Right atrium auricular region (tissue), 2 donors: ENCODE measurements around the gene OR10AD1. TPM values are rescaled to one million over a fixed set of nuclear protein-coding genes. Genes with fewer than 3 reads are reported as not detected.

Experiments
- DNase-seq: peaks from one replicate; pipeline ENCODE4 v3.0.0-alpha.2; 2019; ENCODE audit warnings: low spot score
- H3K27ac ChIP-seq, 2 donors: fragments of 200-600 bp; sonication (generic); 1 replicate in 1 of 2; 2 replicates in 1 of 2; pipeline ENCODE4 v1.5.1; 2016 to 2019
- H3K27me3 ChIP-seq, 2 donors: fragments of 200-600 bp; sonication (generic); one replicate each; pipeline versions ENCODE4 v1.5.1 to v1.6.0; 2017 to 2019
- H3K36me3 ChIP-seq: fragments of 200-600 bp; sonication (generic); one replicate; pipeline ENCODE4 v1.5.1; 2016
- H3K4me1 ChIP-seq, 2 donors: fragments of 200-600 bp; sonication (generic); one replicate each; pipeline versions ENCODE4 v1.5.1 to v1.6.0; 2017 to 2019
- H3K4me3 ChIP-seq, 2 donors: fragments of 200-600 bp; sonication (generic); 1 replicate in 1 of 2; 2 replicates in 1 of 2; pipeline ENCODE4 v1.5.1; 2017 to 2019; ENCODE audit warnings: mild to moderate bottlenecking in 1 of 2, moderate library complexity in 1 of 2
- H3K9me3 ChIP-seq, 2 donors: fragments of 200-600 bp; sonication (generic); one replicate each; pipeline ENCODE4 v1.5.1; 2019
- total RNA-seq, 2 donors: library from RNA; depleted of rRNA; stranded (reverse); fragments of >200 nt; gene quantifications; one replicate each; pipeline ENCODE4 v1.1.0, GENCODE V29; 2016
- TF ChIP-seq, protein P1 (sequence below), 2 donors: fragments of 200-600 bp; sonication (generic); IDR thresholded peaks; one replicate each; pipeline ENCODE4 v1.5.1; 2019; ENCODE audit warnings: antibody characterized with exemption in 2 of 2

Gene OR10AD1
- total RNA-seq, 2 donors from 2014 or later: not detected

DNA sequence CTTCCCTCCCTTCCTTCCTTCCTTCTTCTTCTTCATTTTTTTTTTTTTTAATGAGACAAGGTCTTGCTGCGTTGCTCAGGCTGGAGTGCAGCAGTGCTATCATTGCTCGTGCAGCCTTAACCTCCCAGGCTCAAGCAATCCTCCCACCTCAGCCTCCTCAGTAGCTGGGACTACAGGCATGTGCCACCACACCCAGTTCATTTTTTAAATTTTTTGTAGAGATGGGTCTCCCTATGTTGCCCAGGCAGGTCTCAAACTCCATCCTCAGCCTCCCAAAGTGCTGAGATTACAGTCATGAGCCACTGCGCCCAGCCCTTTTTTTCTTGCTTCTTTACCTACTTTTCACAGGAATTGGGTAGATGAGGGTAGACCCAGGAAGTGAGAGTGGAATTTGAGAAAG lies 1.6 kb downstream of the OR10AD1 start:
- no peak for DNase-seq
- H3K27me3 ChIP-seq: no peaks in the 10 kb centered on the region
- TF ChIP-seq, protein P1, sequence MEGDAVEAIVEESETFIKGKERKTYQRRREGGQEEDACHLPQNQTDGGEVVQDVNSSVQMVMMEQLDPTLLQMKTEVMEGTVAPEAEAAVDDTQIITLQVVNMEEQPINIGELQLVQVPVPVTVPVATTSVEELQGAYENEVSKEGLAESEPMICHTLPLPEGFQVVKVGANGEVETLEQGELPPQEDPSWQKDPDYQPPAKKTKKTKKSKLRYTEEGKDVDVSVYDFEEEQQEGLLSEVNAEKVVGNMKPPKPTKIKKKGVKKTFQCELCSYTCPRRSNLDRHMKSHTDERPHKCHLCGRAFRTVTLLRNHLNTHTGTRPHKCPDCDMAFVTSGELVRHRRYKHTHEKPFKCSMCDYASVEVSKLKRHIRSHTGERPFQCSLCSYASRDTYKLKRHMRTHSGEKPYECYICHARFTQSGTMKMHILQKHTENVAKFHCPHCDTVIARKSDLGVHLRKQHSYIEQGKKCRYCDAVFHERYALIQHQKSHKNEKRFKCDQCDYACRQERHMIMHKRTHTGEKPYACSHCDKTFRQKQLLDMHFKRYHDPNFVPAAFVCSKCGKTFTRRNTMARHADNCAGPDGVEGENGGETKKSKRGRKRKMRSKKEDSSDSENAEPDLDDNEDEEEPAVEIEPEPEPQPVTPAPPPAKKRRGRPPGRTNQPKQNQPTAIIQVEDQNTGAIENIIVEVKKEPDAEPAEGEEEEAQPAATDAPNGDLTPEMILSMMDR (IDR thresholded peaks at IDR 0.05): no peak
- H3K36me3 ChIP-seq: no peaks in the 10 kb centered on the region
- H3K4me1 ChIP-seq: peaks cover 0 to 23% of the 10 kb centered on the region in 2 donors
- no peak overlapping the region for H3K4me3 ChIP-seq
- H3K27ac ChIP-seq: no peak overlapping the region
- peaks cover 0 to 8% of the 10 kb centered on the region in 2 donors for H3K9me3 ChIP-seq

DNA sequence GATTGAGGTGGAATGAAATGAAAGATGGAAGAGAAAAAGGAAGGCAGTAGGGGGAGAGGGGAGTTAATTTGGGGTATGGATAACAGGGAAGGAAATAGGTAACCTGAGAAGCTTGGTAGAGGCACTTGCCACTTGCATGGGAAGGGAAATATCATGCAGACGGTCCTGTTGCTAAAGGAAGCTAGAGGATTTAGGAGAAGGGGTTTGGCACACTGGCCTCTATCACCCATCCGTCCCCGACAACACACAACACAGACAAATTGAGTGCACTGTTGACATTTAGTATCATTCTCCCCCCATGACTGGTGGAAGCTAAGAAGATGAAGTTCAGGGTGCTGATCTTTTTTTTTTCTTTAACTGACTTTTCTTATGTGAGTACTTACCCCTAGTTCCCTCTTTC lies 2.0 kb downstream of the OR10AD1 start:
- H3K36me3 ChIP-seq: no peaks in the 10 kb centered on the region
- H3K27ac ChIP-seq: no peak overlapping the region
- no peak for DNase-seq
- H3K9me3 ChIP-seq: peaks cover 0 to 4% of the 10 kb centered on the region in 2 donors
- TF ChIP-seq, protein P1 (IDR thresholded peaks at IDR 0.05): no peak
- peaks cover 0 to 23% of the 10 kb centered on the region in 2 donors for H3K4me1 ChIP-seq
- H3K4me3 ChIP-seq: no peak overlapping the region
- H3K27me3 ChIP-seq: no peaks in the 10 kb centered on the region

DNA sequence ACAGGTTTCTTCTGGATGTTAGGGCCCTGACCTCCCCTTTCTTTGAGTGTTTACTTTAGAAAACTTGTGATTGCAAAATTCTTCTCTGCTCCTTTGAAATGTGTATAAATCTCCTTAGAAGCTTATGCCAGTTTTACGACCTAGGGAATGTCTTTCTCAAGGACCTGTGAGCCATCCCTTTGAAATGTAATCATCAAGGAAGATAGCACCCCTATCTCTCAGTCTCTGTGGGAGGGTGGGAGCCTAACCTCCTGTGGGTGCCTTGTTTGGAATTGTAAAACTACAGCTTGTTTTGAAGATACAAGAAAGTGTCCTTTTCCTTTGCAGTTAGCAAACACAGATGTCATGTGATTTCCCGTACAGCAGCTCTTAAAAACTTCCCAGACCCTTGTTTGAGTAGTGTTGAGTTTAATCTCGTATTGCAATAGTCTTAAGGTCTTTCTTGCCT lies 3.3 kb downstream of the OR10AD1 start:
- TF ChIP-seq, protein P1 (IDR thresholded peaks at IDR 0.05): no peak
- Histone ChIP-seq H3K27ac (peak overlapping the region; percentile 97 to 99), H3K27me3 (no peaks in the 10 kb centered on the region), H3K36me3 (no peaks in the 10 kb centered on the region), H3K9me3 (peaks cover 0 to 3% of the 10 kb centered on the region in 2 donors), H3K4me3 (no peak overlapping the region), H3K4me1 (peaks cover 0 to 23% of the 10 kb centered on the region in 2 donors)
- DNase-seq: no peak

DNA sequence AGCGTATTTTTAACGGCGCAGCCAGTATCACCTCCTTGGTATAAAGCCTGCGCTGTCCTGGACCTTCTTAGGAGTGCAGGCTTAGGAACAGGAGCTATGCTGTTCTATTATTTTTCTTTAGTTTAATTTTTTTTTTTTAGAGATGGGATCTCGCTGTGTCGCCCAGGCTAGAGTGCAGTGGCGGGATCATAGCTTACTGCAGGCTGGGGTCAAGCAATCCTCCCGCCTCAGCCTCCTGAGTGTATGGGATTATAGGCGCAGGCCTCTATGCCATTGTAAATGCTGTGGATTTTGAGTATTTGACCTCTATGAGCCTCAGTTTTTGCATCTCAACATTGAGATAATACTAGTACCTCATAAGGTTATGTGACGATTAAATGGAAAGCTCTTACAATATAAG lies 4.1 kb downstream of the OR10AD1 start:
- H3K27me3 ChIP-seq: no peaks in the 10 kb centered on the region
- H3K36me3 ChIP-seq: no peaks in the 10 kb centered on the region
- peak overlapping the region; percentile 59 to 80 for H3K4me3 ChIP-seq
- H3K4me1 ChIP-seq: peaks cover 0 to 23% of the 10 kb centered on the region in 2 donors
- DNase-seq: no peak
- peaks cover 0 to 3% of the 10 kb centered on the region in 2 donors for H3K9me3 ChIP-seq
- TF ChIP-seq, protein P1 (IDR thresholded peaks at IDR 0.05): no peak
- peak overlapping the region; percentile 97 to 99 for H3K27ac ChIP-seq

DNA sequence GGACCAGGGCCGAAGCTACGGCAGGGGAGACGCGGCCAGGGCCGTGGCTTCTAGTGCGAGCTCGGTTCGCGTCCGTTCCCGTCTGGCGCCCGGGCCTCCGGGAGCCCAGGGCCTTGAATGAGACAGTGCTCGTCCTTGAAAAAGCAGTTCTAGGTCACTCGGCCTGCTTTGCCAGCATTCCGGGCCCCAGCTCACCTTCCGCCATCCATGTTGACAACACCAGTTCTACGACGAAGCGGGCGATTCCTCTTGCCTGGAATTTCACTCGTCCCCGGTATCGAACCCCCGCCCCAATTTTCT lies 4.5 kb downstream of the OR10AD1 start:
- no peaks in the 10 kb centered on the region for H3K36me3 ChIP-seq
- H3K4me3 ChIP-seq: peak overlapping the region; percentile 59 to 80
- no peaks in the 10 kb centered on the region for H3K27me3 ChIP-seq
- peak; percentile 61 for DNase-seq
- TF ChIP-seq, protein P1 (IDR thresholded peaks at IDR 0.05): no peak
- peak overlapping the region; percentile 97 to 99 for H3K27ac ChIP-seq
- H3K9me3 ChIP-seq: peaks cover 0 to 3% of the 10 kb centered on the region in 2 donors
- H3K4me1 ChIP-seq: peaks cover 0 to 23% of the 10 kb centered on the region in 2 donors
